ENCODE data around the gene NOL4L. TPM values are rescaled to one million over a fixed set of nuclear protein-coding genes. Genes with fewer than 3 reads are reported as not detected.

The NOL4L gene
- total and polyA plus RNA-seq, 5 experiments from 2014 or later, result 10.0 to 66.1 (median 21.5) TPM

GRCh38 chr20:32611286-32611685 lies 26.2 kb upstream of the NOL4L start:
- DNase-seq (no peak), ATAC-seq (no peak)
- Mint-ChIP-seq H3K36me3 (no peaks in the 10 kb centered on the region), H3K9me3 (no peaks in the 10 kb centered on the region), H3K27me3 (peaks cover 0 to 4% (median 0%) of the 10 kb centered on the region in 5 donors), H3K4me3 (peak overlapping the region in 4 of 10 donors; percentile 12 to 26 (median 20)), H3K27ac (peak overlapping the region in 3 of 10 donors; percentile 43 to 57 (median 54)), H3K4me1 (peaks cover 25 to 47% (median 32%) of the 10 kb centered on the region in 4 donors)
- POLR2A ChIA-PET, result interaction anchor here (0.8 kb wide), 1 partner anchor 89 kb away, joined by 3 read pairs; no protein-coding TSS in a partner anchor

DNA sequence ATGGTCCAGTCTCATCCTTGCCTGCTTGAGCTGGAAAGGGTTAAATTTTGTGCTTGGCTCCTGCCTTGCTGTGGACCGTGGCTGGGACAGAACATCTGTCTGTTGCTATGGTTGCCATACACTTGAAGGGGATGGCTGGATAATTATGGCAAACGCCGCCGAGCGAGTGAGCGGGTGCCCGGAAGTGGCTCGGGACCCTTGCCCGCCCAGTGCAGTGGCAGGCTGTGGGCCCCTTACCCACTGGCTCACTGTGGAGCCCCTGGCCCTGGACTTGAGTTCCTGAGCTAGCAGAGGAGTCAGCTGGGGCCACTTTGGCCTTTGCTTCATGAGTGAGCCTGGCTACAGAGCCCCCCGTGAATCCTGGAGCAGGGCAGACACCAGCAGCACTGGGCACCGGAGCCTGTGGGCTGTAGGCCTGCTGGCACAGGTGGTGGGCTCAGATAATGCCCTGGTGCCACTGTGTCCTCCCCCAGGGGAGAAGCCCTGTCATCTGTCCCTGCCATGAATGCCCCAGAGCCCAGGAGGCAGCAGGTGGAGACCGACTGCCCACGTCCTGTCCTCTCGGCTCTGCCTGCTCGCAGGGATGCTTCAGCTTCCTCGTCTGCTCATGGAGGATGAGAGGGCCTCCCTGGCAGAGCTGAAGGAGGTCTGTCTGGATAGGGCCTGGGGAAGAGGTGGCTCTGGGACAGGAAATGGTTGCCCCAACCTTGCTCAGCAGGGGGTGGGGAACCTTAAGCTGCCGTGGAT lies 25.5 kb upstream of the NOL4L start:
- POLR2A ChIA-PET, result interaction anchor here (0.7 to 0.8 kb wide), 2 partner anchors 76 to 88 kb away, joined by 3 read pairs; no protein-coding TSS in a partner anchor
- Mint-ChIP-seq H3K27ac (peak overlapping the region in 2 of 10 donors; percentile 43 to 84), H3K4me3 (peak overlapping the region in 2 of 10 donors; percentile 18 to 22), H3K36me3 (no peaks in the 10 kb centered on the region), H3K9me3 (no peaks in the 10 kb centered on the region), H3K27me3 (peaks cover 0 to 4% (median 0%) of the 10 kb centered on the region in 5 donors), H3K4me1 (peaks cover 19 to 40% (median 26%) of the 10 kb centered on the region in 4 donors)
- peak in 1 of 2 donors; percentile 33 for ATAC-seq
- DNase-seq, result no peak

- H3K9me3 Mint-ChIP-seq, result no peaks in the 10 kb centered on the region
- POLR2A ChIA-PET, result no interaction called here
- no peak for ATAC-seq
- DNase-seq, result no peak
- H3K27ac Mint-ChIP-seq, result peak overlapping the region in 4 of 10 donors; percentile 27 to 84 (median 66)
- H3K27me3 Mint-ChIP-seq, result peaks cover 0 to 4% (median 0%) of the 10 kb centered on the region in 5 donors
- no peaks in the 10 kb centered on the region for H3K36me3 Mint-ChIP-seq
- peak overlapping the region in 3 of 10 donors; percentile 5 to 27 (median 24) for H3K4me3 Mint-ChIP-seq
- peaks cover 19 to 40% (median 24%) of the 10 kb centered on the region in 4 donors for H3K4me1 Mint-ChIP-seq
Measured at GRCh38 chr20:32609993-32610392, 24.9 kb upstream of the NOL4L start.

GRCh38 chr20:32609111-32609773 lies 24.1 kb upstream of the NOL4L start:
- Mint-ChIP-seq H3K36me3 (no peaks in the 10 kb centered on the region), H3K4me1 (peaks cover 15 to 33% (median 19%) of the 10 kb centered on the region in 4 donors), H3K27me3 (peaks cover 0 to 4% (median 0%) of the 10 kb centered on the region in 5 donors), H3K9me3 (no peaks in the 10 kb centered on the region), H3K27ac (peak overlapping the region in 2 of 10 donors; percentile 66 to 84), H3K4me3 (no peak overlapping the region)
- DNase-seq (no peak), ATAC-seq (no peak)
- POLR2A ChIA-PET, result interaction anchor here (0.6 kb wide), 1 partner anchor 74 kb away, joined by 7 read pairs; no protein-coding TSS in a partner anchor

DNA sequence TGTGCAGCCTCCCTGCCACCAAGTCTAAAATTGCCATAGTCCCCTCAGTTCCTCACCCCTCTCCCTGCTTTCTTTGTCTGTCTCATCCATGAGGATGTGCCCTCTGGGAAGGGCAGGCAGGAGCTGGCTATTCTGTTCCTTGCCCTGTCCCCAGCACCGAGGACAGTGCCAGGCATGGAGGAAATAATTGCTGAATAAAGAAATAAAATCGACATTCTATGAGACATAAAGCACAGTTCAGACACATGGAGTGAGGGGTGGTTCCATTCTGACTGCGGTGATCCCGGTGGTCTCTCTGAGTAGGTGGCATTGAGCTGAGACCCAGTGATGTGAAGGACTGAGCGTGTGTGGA lies 23.5 kb upstream of the NOL4L start:
- no peak overlapping the region for H3K4me3 Mint-ChIP-seq
- POLR2A ChIA-PET, result interaction anchor here (0.6 kb wide), 2 partner anchors 73 to 170 kb away, joined by 4 to 7 read pairs; no protein-coding TSS in a partner anchor
- peak overlapping the region in 3 of 10 donors; percentile 6 to 87 (median 8) for H3K27ac Mint-ChIP-seq
- no peak for DNase-seq
- no peaks in the 10 kb centered on the region for H3K36me3 Mint-ChIP-seq
- H3K4me1 Mint-ChIP-seq, result peaks cover 11 to 29% (median 19%) of the 10 kb centered on the region in 4 donors
- H3K9me3 Mint-ChIP-seq, result no peaks in the 10 kb centered on the region
- ATAC-seq, result no peak
- peaks cover 0 to 4% (median 0%) of the 10 kb centered on the region in 5 donors for H3K27me3 Mint-ChIP-seq

DNA sequence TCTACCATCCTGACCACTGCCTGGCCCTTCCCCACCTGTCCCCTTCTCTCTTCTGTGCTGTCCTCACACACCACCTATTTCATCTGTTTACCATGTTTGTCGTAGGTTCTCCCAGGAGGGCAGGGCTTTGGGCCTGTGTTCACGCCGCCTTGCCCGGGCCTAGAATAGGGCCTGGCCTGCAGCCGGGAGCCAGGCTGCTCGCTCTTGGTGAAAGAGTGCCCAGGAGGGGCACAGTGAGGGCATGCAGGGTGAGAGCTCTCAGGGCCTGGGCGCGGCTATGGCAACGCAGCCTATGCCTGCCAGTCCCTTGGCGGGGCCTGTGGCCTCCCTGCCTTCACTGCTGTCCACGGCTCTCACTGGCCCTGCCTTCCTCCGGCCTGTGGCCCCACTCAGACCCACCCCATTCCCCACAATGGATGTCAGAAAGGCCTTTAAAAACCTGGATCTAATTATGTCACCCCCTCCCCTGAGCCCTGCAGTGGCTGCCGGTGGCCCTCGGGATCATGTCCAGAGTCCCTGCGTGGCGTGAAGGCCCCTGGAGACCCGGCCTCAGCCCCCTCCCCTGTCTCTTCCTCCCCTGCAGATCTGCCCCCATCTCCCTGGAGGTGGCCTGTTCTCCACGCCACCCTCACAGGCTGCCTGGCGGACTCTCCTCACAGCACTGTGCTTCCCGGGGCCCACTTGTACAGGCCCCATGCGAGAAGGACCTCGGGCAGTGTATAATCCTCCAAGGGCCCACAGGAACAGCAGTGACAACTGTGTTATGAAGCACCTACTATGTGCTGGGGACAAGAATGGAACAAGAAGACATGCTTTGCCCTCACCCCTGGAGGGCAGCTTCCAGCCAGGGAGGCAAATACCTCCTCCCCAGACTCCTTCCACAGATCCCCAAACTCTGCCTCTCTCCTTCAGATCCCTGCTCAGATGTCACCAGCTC lies 22.9 kb upstream of the NOL4L start:
- DNase-seq (no peak), ATAC-seq (no peak)
- POLR2A ChIA-PET, result interaction anchor here (0.6 kb wide), 1 partner anchor 170 kb away, joined by 4 read pairs; no protein-coding TSS in a partner anchor
- Mint-ChIP-seq H3K4me1 (peaks cover 7 to 25% (median 19%) of the 10 kb centered on the region in 4 donors), H3K27me3 (peaks cover 0 to 4% (median 0%) of the 10 kb centered on the region in 5 donors), H3K27ac (peak overlapping the region in 2 of 10 donors; percentile 6 to 38), H3K36me3 (no peaks in the 10 kb centered on the region), H3K9me3 (no peaks in the 10 kb centered on the region), H3K4me3 (no peak overlapping the region)

DNA sequence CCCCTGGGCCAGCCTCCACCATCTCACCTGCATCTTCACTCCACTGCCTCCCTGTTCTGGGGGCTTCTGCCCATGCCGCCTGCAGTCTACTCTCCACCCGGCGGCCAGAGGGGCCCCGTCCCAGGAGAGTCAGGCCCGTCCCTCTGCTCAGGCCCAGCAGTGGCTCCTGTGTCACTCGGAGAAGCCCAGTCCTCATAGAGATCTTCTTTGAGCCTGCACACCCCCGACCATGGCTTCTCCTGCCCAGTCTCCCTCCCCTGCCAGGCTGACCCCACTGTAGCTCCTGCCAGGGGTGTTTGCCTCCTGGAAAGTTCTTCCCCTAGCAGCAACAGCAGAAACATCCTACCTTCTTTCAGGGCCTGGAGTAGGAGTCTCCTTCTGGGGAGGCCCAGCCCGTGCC lies 22.2 kb upstream of the NOL4L start:
- no peak for DNase-seq
- no peak for ATAC-seq
- Mint-ChIP-seq H3K27ac (peak overlapping the region in 1 of 10 donors; percentile 38), H3K27me3 (peaks cover 0 to 4% (median 0%) of the 10 kb centered on the region in 5 donors), H3K4me3 (no peak overlapping the region), H3K4me1 (peaks cover 7 to 25% (median 20%) of the 10 kb centered on the region in 4 donors), H3K36me3 (no peaks in the 10 kb centered on the region), H3K9me3 (no peaks in the 10 kb centered on the region)
- POLR2A ChIA-PET, result no interaction called here

DNA sequence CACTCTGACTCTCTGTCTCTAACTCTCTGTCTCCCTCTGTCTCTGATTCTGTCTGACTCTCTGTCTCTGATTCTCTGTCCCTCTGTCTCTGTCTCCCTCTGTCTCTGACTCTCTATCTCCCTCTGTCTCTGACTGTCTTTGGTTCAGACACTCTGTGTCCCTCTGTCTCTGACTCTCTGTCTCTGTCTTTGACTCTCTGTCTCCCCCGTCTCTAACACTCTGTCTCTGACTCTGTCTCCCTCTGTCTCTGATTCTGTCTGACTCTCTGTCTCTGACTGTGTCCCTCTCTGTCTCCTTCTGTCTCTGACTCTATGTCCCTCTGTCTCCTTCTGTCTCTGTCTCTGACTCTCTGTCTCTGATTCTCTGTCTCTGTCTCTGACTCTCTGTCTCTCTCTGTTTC lies 21.7 kb upstream of the NOL4L start:
- Mint-ChIP-seq H3K4me3 (no peak overlapping the region), H3K4me1 (peaks cover 7 to 27% (median 19%) of the 10 kb centered on the region in 4 donors), H3K9me3 (no peaks in the 10 kb centered on the region), H3K27me3 (peaks cover 0 to 4% (median 0%) of the 10 kb centered on the region in 5 donors), H3K36me3 (no peaks in the 10 kb centered on the region), H3K27ac (no peak overlapping the region)
- POLR2A ChIA-PET, result no interaction called here
- no peak for DNase-seq
- ATAC-seq, result no peak

- Mint-ChIP-seq H3K4me1 (peaks cover 7 to 22% (median 12%) of the 10 kb centered on the region in 4 donors), H3K4me3 (no peak overlapping the region), H3K36me3 (no peaks in the 10 kb centered on the region), H3K27ac (no peak overlapping the region), H3K27me3 (peaks cover 0 to 4% (median 0%) of the 10 kb centered on the region in 5 donors), H3K9me3 (no peaks in the 10 kb centered on the region)
- no peak for DNase-seq
- POLR2A ChIA-PET, result no interaction called here
- ATAC-seq, result no peak
Measured at GRCh38 chr20:32606107-32606506, 21.0 kb upstream of the NOL4L start.

DNA sequence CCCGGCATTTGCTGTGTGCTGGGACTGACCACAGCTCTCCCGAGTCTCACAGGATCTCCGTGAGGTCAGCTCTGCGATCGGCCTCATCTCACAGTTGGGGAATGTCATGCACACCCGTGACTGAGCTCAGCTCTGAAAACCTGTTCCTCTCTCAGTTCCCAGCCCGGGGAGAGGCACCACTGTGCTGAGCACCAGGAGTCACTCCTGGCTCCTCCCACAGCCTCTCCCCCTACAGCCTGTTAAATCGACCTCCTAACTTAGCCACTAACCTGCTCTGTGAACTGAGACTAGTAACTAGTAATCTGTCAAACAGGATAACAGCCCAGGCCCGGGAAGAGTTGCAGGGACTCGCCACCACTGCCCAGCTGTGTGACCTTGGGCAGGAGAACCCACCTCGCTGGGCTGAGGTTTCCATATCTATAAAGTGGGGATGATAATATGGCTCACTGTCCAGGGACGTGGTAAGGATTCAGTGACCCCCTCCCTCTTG lies 20.1 kb upstream of the NOL4L start:
- peaks cover 6 to 20% (median 8%) of the 10 kb centered on the region in 4 donors for H3K4me1 Mint-ChIP-seq

GRCh38 chr20:32603046-32603726 lies 18.1 kb upstream of the NOL4L start:
- H3K4me1 Mint-ChIP-seq, result peaks cover 0 to 14% (median 2%) of the 10 kb centered on the region in 4 donors
- H3K36me3 Mint-ChIP-seq, result no peaks in the 10 kb centered on the region
- no peaks in the 10 kb centered on the region for H3K9me3 Mint-ChIP-seq
- no peak overlapping the region for H3K27ac Mint-ChIP-seq
- H3K27me3 Mint-ChIP-seq, result no peaks in the 10 kb centered on the region
- POLR2A ChIA-PET, result no interaction called here
- no peak overlapping the region for H3K4me3 Mint-ChIP-seq
- DNase-seq (no peak), ATAC-seq (no peak)

More for the DNA sequence above, 20.1 kb upstream of the NOL4L start:
- DNase-seq (no peak), ATAC-seq (no peak)
- H3K27ac Mint-ChIP-seq, result peak overlapping the region in 1 of 10 donors; percentile 39
- H3K36me3 Mint-ChIP-seq, result no peaks in the 10 kb centered on the region
- POLR2A ChIA-PET, result no interaction called here
- peaks cover 0 to 4% (median 0%) of the 10 kb centered on the region in 5 donors for H3K27me3 Mint-ChIP-seq
- peak overlapping the region in 1 of 10 donors; percentile 15 for H3K4me3 Mint-ChIP-seq
- H3K9me3 Mint-ChIP-seq, result no peaks in the 10 kb centered on the region

Data from naive thymus-derived CD8-positive, alpha-beta T cell (primary cell).